ENCODE data around the gene AEBP2. TPM values are rescaled to one million over a fixed set of nuclear protein-coding genes. Genes with fewer than 3 reads are reported as not detected.

The AEBP2 gene
- total and polyA plus RNA-seq, 2 of the 4 experiments (the other 2 are of a cell fraction), result 15.5 to 21.7 TPM

GRCh38 chr12:19447386-19447785, 8.1 kb downstream of the AEBP2 start:
- no peak overlapping the region for H2BK120ac ChIP-seq (ENCODE audit: low read depth, low read length)
- H3K18ac ChIP-seq (ENCODE audit: low read depth, low read length), result no peak overlapping the region
- H2AFZ ChIP-seq (replicated peaks; ENCODE audit: low read length, poor library complexity), result no peak overlapping the region
- H3K23ac ChIP-seq (ENCODE audit: low read depth, low read length), result no peak overlapping the region
- H3K9me1 ChIP-seq (ENCODE audit: insufficient read depth, low read length), result peaks cover 17% of the 10 kb centered on the region
- no CpG with 5 or more reads among the region's 8 CpGs for WGBS, 2 experiments (ENCODE audit: extremely low coverage in 2 of 2, insufficient read length in 1 of 2)
- H2BK5ac ChIP-seq (ENCODE audit: low read depth, low read length, poor library complexity, severe bottlenecking), result no peak overlapping the region
- in situ Hi-C loops (cut with MboI; ENCODE audit: low sequenced_read_pairs) (no loop called here), intact Hi-C loops (cut with micrococcal nuclease) (no loop called here), dilution Hi-C loops (cut with HindIII; ENCODE audit: low sequenced_read_pairs, unreplicated experiment) (no loop called here)
- no peak overlapping the region for H3K4me2 ChIP-seq (ENCODE audit: low read depth, low read length)
- no peak overlapping the region for H3K14ac ChIP-seq (replicated peaks; ENCODE audit: low read depth, low read length)
- H2BK20ac ChIP-seq (ENCODE audit: low read depth, low read length), result no peak overlapping the region
- no peaks in the 10 kb centered on the region for H3K9me3 ChIP-seq (ENCODE audit: control insufficient read depth, insufficient read depth, low read length)
- TF ChIP-seq MAFK (IDR thresholded peaks at IDR 0.05; ENCODE audit: low read depth, low read length) (no peak), RAD21 (IDR thresholded peaks at IDR 0.05; ENCODE audit: low read length) (no peak), RFX5 (IDR thresholded peaks at IDR 0.05; ENCODE audit: low read depth, low read length) (no peak), CEBPB (IDR thresholded peaks at IDR 0.05; ENCODE audit: low read depth, low read length) (no peak), RCOR1 (IDR thresholded peaks at IDR 0.05; ENCODE audit: insufficient replicate concordance, low read length) (no peak), USF2 (IDR thresholded peaks at IDR 0.05; ENCODE audit: low read depth, low read length) (no peak), NFE2L2 (IDR thresholded peaks at IDR 0.05; ENCODE audit: low read depth, low read length) (no peak), FOS (IDR thresholded peaks at IDR 0.05; ENCODE audit: low read depth, low read length) (no peak), POLR2A (IDR thresholded peaks at IDR 0.05; ENCODE audit: low read depth, low read length) (no peak), SMC3 (IDR thresholded peaks at IDR 0.05; ENCODE audit: low read depth, low read length) (no peak), CHD1 (IDR thresholded peaks at IDR 0.05; ENCODE audit: low read depth, low read length) (no peak), MAZ (IDR thresholded peaks at IDR 0.05; ENCODE audit: borderline replicate concordance, low read depth, low read length) (no peak), MXI1 (IDR thresholded peaks at IDR 0.05; ENCODE audit: borderline replicate concordance, low read depth, low read length) (no peak)
- H4K91ac ChIP-seq (ENCODE audit: insufficient read depth, low read depth, low read length), result no peak overlapping the region
- peaks cover 7% of the 10 kb centered on the region for H3K36me3 ChIP-seq (ENCODE audit: control insufficient read depth, insufficient read depth, low read length)
- H3K27ac ChIP-seq (ENCODE audit: insufficient read depth, low read length), result no peak overlapping the region
- H2BK15ac ChIP-seq (ENCODE audit: low read depth, low read length), result no peak overlapping the region
- H4K8ac ChIP-seq (ENCODE audit: low read depth in 2 of 2, low read length in 2 of 2), result no peak overlapping the region
- no peak overlapping the region for H2AK5ac ChIP-seq (ENCODE audit: low read depth, low read length)
- H3K4me3 ChIP-seq (ENCODE audit: insufficient read depth, low read depth, low read length), result no peak overlapping the region
- H3K4me1 ChIP-seq (ENCODE audit: control insufficient read depth, insufficient read depth, low read length), result peaks cover 8% of the 10 kb centered on the region
- no peak overlapping the region for H3K4ac ChIP-seq (ENCODE audit: low read depth, low read length)
- no peak overlapping the region for H3K56ac ChIP-seq (ENCODE audit: extremely low read depth, insufficient read depth, low read length)
- no peak overlapping the region for H3K9ac ChIP-seq (ENCODE audit: low read depth, low read length)
- H2AK9ac ChIP-seq (replicated peaks; ENCODE audit: low read depth, low read length, poor library complexity), result no peak overlapping the region
- H3K79me1 ChIP-seq (ENCODE audit: low read depth in 1 of 2, low read length in 2 of 2), result peaks cover 3 to 68% of the 10 kb centered on the region in 2 experiments; a peak in 3 of 4 replicates
- no TSS peak for BruUV-seq (replicated peaks)
- no peaks in the 10 kb centered on the region for H3K27me3 ChIP-seq (ENCODE audit: control insufficient read depth, insufficient read depth, low read length)
- POLR2A ChIA-PET (ENCODE audit: unreplicated experiment), result no interaction called here
- ATAC-seq (ENCODE audit: low read depth) (no peak), DNase-seq (no peak)
- peaks cover 88% of the 10 kb centered on the region for H4K20me1 ChIP-seq (ENCODE audit: insufficient read depth, low read length)
- CTCF ChIA-PET, result no interaction called here
- no peak overlapping the region for H4K5ac ChIP-seq (ENCODE audit: low read depth, low read length)

Measured in IMR-90 (cell line).